DND-41 (cell line): ENCODE measurements around the gene VCAN.

ENCODE experiments used
- ATAC-seq: fragments of 200-7000 bp; cut with Tn5 transposase; 3 replicates; pipeline ENCODE4 v1.9.1; 2021; ENCODE audit warnings: low read depth; ENCODE audit not compliant: insufficient read depth
- DNase-seq: peaks from one replicate; pipeline ENCODE4 v3.0.0-alpha.2; 2020
- H2AFZ ChIP-seq: 2 replicates; pipeline ENCODE4 v1.6.0; 2012; ENCODE audit warnings: low read depth, low read length
- H3K27ac ChIP-seq: 2 replicates; pipeline ENCODE4 v1.5.1; 2012; ENCODE audit warnings: low read length, inconsistent platforms
- H3K27me3 ChIP-seq: fragments of 200-600 bp; sonication (generic); 2 replicates; pipeline ENCODE4 v1.6.0; 2012; ENCODE audit warnings: low read length, mild to moderate bottlenecking, inconsistent platforms; ENCODE audit not compliant: insufficient read depth, poor library complexity
- H3K36me3 ChIP-seq: 2 replicates; pipeline ENCODE4 v1.5.1; 2012; ENCODE audit warnings: low read length, inconsistent platforms; ENCODE audit not compliant: insufficient read depth
- H3K4me1 ChIP-seq: 2 replicates; pipeline ENCODE4 v1.5.1; 2012; ENCODE audit warnings: mild to moderate bottlenecking, low read length; ENCODE audit not compliant: insufficient read depth
- H3K4me2 ChIP-seq: 2 replicates; pipeline ENCODE4 v1.6.0; 2012; ENCODE audit warnings: mild to moderate bottlenecking, moderate library complexity, low read length, inconsistent platforms; ENCODE audit not compliant: insufficient read depth
- H3K4me3 ChIP-seq, 2 experiments: fragments of 200-600 bp in 1 of 2; shearing (Covaris generic) in 1 of 2; 2 replicates each; pipeline ENCODE4 v1.5.1; 2012 to 2016; ENCODE audit warnings: inconsistent platforms in 2 of 2, low read length in 2 of 2, mild to moderate bottlenecking in 2 of 2, low read depth in 1 of 2, moderate library complexity in 1 of 2
- H3K79me2 ChIP-seq: 2 replicates; pipeline ENCODE4 v1.6.0; 2012; ENCODE audit warnings: low read length, inconsistent platforms; ENCODE audit not compliant: insufficient read depth
- H3K9ac ChIP-seq: 2 replicates; pipeline ENCODE4 v1.6.0; 2012; ENCODE audit warnings: low read depth, mild to moderate bottlenecking, inconsistent platforms, low read length, moderate library complexity
- H3K9me3 ChIP-seq: 2 replicates; pipeline ENCODE4 v1.5.1; 2012; ENCODE audit warnings: low read length, moderate library complexity, mild to moderate bottlenecking, inconsistent platforms; ENCODE audit not compliant: insufficient read depth, severe bottlenecking
- H4K20me1 ChIP-seq: 2 replicates; pipeline ENCODE4 v1.6.0; 2012; ENCODE audit warnings: low read length; ENCODE audit not compliant: insufficient read depth
- CTCF ChIP-seq: IDR thresholded peaks from 2 replicates; pipeline ENCODE4 v1.5.1; 2012; ENCODE audit warnings: borderline replicate concordance, low read length, moderate library complexity, mild to moderate bottlenecking; ENCODE audit not compliant: poor library complexity, severe bottlenecking; ENCODE audit errors: extremely low read depth
- EZH2 ChIP-seq: IDR thresholded peaks from 3 replicates; pipeline ENCODE4 v1.6.1; 2012; ENCODE audit warnings: borderline replicate concordance, low read depth, mild to moderate bottlenecking, moderate library complexity, low read length, inconsistent platforms; ENCODE audit not compliant: severe bottlenecking

VCAN gene

GRCh38 chr5:83513081-83513480, 41.5 kb downstream of the VCAN start:
- H2AFZ ChIP-seq: no peak overlapping the region; the same call in 1 of the 2 replicates
- no peaks in the 10 kb centered on the region for H3K36me3 ChIP-seq
- DNase-seq: no peak
- ATAC-seq: no peak
- no peak overlapping the region for H3K4me2 ChIP-seq
- no peaks in the 10 kb centered on the region for H3K79me2 ChIP-seq
- TF ChIP-seq CTCF (no peak), EZH2 (no peak)
- H3K27me3 ChIP-seq: no peaks in the 10 kb centered on the region
- no peak overlapping the region for H3K27ac ChIP-seq
- H3K9me3 ChIP-seq: no peaks in the 10 kb centered on the region
- no peak overlapping the region for H3K9ac ChIP-seq
- no peak overlapping the region for H3K4me3 ChIP-seq
- peaks cover 16% of the 10 kb centered on the region; the same call in 1 of the 2 replicates for H3K4me1 ChIP-seq
- H4K20me1 ChIP-seq: no peaks in the 10 kb centered on the region

GRCh38 chr5:83513491-83513890, 41.9 kb downstream of the VCAN start:
- no peak overlapping the region for H3K4me2 ChIP-seq
- H3K79me2 ChIP-seq: no peaks in the 10 kb centered on the region
- DNase-seq: no peak
- H3K4me3 ChIP-seq: no peak overlapping the region
- H3K9me3 ChIP-seq: no peaks in the 10 kb centered on the region
- H3K27ac ChIP-seq: no peak overlapping the region
- TF ChIP-seq CTCF (no peak), EZH2 (no peak)
- no peaks in the 10 kb centered on the region for H4K20me1 ChIP-seq
- no peaks in the 10 kb centered on the region for H3K36me3 ChIP-seq
- no peak for ATAC-seq
- no peaks in the 10 kb centered on the region for H3K27me3 ChIP-seq
- peaks cover 20% of the 10 kb centered on the region; the same call in 1 of the 2 replicates for H3K4me1 ChIP-seq
- no peak overlapping the region; the same call in 1 of the 2 replicates for H2AFZ ChIP-seq
- no peak overlapping the region for H3K9ac ChIP-seq

GRCh38 chr5:83516377-83516776, 44.8 kb downstream of the VCAN start:
- Histone ChIP-seq H2AFZ (peak overlapping the region; percentile 8; the same call in 1 of the 2 replicates), H3K9me3 (no peaks in the 10 kb centered on the region), H3K4me3 (no peak overlapping the region), H3K4me1 (peaks cover 14% of the 10 kb centered on the region; the same call in 1 of the 2 replicates), H3K36me3 (no peaks in the 10 kb centered on the region), H3K27me3 (no peaks in the 10 kb centered on the region), H3K9ac (no peak overlapping the region), H3K79me2 (no peaks in the 10 kb centered on the region), H3K4me2 (no peak overlapping the region), H4K20me1 (no peaks in the 10 kb centered on the region), H3K27ac (no peak overlapping the region)
- DNase-seq (no peak), ATAC-seq (no peak)
- TF ChIP-seq CTCF: no peak
